HepG2 (cell line): Measurements from ENCODE around the gene RAB3B.

Experiments
- CHCHD3 ChIP-seq: sonication (generic); formaldehyde crosslinking; IDR thresholded peaks from 2 replicates; pipeline ENCODE4 v1.8.0; 2022; ENCODE audit warnings: mild to moderate bottlenecking, missing genetic modification reagents, moderate library complexity
- HDAC1 ChIP-seq: sonication (generic); formaldehyde crosslinking; IDR thresholded peaks from 2 replicates; pipeline ENCODE4 v1.5.1; 2020; ENCODE audit warnings: mild to moderate bottlenecking, missing genetic modification reagents
- HOXA7 ChIP-seq: sonication (generic); formaldehyde crosslinking; IDR thresholded peaks from 2 replicates; pipeline ENCODE4 v1.8.1; 2022; ENCODE audit warnings: mild to moderate bottlenecking, missing genetic modification reagents, moderate library complexity
- JUN ChIP-seq: sonication (generic); formaldehyde crosslinking; IDR thresholded peaks from 2 replicates; pipeline ENCODE4 v1.4.0; 2020; ENCODE audit warnings: mild to moderate bottlenecking, missing genetic modification reagents
- MAZ ChIP-seq, 2 experiments: sonication (generic) in 1 of 2; formaldehyde crosslinking in 1 of 2; IDR thresholded peaks; 2 replicates each; pipeline versions ENCODE4 v1.5.0 to v1.6.1; 2012 to 2020; ENCODE audit warnings: low read depth in 2 of 2, mild to moderate bottlenecking in 2 of 2, borderline replicate concordance in 1 of 2, improper control_type of control experiment in 1 of 2, low read length in 1 of 2, missing genetic modification reagents in 1 of 2, moderate library complexity in 1 of 2
- TCF7L2 ChIP-seq: IDR thresholded peaks from 2 replicates; pipeline ENCODE4 v1.6.1; 2011; ENCODE audit warnings: mild to moderate bottlenecking, low read depth, low read length, moderate library complexity
- ZNF772 ChIP-seq: sonication (generic); formaldehyde crosslinking; IDR thresholded peaks from 2 replicates; pipeline ENCODE4 v1.5.0; 2020; ENCODE audit warnings: mild to moderate bottlenecking, missing genetic modification reagents
- TF ChIP-seq, protein P1 (sequence below): sonication (generic); formaldehyde crosslinking; IDR thresholded peaks from 2 replicates; pipeline ENCODE4 v1.5.0; 2020; ENCODE audit warnings: mild to moderate bottlenecking, missing genetic modification reagents, moderate library complexity
- TF ChIP-seq, protein P2 (sequence below): sonication (generic); formaldehyde crosslinking; IDR thresholded peaks from 2 replicates; pipeline ENCODE4 v1.5.0; 2020; ENCODE audit warnings: mild to moderate bottlenecking, missing genetic modification reagents
- TF ChIP-seq, protein P3 (sequence below): sonication (generic); formaldehyde crosslinking; IDR thresholded peaks from 2 replicates; pipeline ENCODE4 v1.8.1; 2023; ENCODE audit warnings: mild to moderate bottlenecking, inconsistent platforms, moderate library complexity, missing genetic modification reagents, borderline replicate concordance

DNA sequence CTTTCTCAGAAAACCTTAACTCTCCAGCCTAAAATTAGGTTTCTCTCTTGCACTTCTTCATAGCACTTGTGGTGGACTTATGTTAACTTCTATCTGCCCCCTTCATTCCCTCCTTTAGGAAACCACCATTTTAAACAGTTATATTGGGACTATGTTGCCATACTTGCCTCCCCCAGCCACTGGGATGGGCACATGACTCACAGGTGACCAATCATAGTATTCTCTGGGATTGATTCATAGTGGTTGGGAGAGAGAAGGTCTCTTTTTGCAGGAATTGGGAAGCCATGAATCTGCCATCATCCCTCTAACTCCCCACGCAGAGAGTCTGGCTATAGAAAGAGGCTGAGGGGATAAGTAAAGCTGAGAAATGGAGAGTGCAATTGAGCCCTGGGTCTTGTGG, 61.6 kb downstream of the RAB3B start:
- TF ChIP-seq, protein P1, sequence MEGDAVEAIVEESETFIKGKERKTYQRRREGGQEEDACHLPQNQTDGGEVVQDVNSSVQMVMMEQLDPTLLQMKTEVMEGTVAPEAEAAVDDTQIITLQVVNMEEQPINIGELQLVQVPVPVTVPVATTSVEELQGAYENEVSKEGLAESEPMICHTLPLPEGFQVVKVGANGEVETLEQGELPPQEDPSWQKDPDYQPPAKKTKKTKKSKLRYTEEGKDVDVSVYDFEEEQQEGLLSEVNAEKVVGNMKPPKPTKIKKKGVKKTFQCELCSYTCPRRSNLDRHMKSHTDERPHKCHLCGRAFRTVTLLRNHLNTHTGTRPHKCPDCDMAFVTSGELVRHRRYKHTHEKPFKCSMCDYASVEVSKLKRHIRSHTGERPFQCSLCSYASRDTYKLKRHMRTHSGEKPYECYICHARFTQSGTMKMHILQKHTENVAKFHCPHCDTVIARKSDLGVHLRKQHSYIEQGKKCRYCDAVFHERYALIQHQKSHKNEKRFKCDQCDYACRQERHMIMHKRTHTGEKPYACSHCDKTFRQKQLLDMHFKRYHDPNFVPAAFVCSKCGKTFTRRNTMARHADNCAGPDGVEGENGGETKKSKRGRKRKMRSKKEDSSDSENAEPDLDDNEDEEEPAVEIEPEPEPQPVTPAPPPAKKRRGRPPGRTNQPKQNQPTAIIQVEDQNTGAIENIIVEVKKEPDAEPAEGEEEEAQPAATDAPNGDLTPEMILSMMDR (CRISPR knock-in tag), result no peak
- TF ChIP-seq, protein P2, sequence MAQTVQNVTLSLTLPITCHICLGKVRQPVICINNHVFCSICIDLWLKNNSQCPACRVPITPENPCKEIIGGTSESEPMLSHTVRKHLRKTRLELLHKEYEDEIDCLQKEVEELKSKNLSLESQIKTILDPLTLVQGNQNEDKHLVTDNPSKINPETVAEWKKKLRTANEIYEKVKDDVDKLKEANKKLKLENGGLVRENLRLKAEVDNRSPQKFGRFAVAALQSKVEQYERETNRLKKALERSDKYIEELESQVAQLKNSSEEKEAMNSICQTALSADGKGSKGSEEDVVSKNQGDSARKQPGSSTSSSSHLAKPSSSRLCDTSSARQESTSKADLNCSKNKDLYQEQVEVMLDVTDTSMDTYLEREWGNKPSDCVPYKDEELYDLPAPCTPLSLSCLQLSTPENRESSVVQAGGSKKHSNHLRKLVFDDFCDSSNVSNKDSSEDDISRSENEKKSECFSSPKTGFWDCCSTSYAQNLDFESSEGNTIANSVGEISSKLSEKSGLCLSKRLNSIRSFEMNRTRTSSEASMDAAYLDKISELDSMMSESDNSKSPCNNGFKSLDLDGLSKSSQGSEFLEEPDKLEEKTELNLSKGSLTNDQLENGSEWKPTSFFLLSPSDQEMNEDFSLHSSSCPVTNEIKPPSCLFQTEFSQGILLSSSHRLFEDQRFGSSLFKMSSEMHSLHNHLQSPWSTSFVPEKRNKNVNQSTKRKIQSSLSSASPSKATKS (CRISPR knock-in tag), result no peak
- TF ChIP-seq TCF7L2 (no peak), HDAC1 (no peak), HOXA7 (CRISPR knock-in tag) (no peak), MAZ (IDR thresholded peaks at IDR 0.05; ENCODE audit: borderline replicate concordance, low read depth, low read length) (no peak), MAZ (CRISPR knock-in tag; IDR thresholded peaks at IDR 0.05; ENCODE audit: low read depth) (no peak), CHCHD3 (CRISPR knock-in tag) (no peak), ZNF772 (no peak), JUN (CRISPR knock-in tag) (no peak)
- TF ChIP-seq, protein P3, sequence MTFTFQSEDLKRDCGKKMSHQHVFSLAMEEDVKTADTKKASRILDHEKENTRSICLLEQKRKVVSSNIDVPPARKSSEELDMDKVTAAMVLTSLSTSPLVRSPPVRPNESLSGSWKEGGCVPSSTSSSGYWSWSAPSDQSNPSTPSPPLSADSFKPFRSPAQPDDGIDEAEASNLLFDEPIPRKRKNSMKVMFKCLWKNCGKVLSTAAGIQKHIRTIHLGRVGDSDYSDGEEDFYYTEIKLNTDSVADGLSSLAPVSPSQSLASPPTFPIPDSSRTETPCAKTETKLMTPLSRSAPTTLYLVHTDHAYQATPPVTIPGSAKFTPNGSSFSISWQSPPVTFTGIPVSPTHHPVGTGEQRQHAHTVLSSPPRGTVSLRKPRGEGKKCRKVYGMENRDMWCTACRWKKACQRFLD (CRISPR knock-in tag), result no peak
